ENCODE measurements around the gene CAMSAP1.

CAMSAP1 gene

DNA sequence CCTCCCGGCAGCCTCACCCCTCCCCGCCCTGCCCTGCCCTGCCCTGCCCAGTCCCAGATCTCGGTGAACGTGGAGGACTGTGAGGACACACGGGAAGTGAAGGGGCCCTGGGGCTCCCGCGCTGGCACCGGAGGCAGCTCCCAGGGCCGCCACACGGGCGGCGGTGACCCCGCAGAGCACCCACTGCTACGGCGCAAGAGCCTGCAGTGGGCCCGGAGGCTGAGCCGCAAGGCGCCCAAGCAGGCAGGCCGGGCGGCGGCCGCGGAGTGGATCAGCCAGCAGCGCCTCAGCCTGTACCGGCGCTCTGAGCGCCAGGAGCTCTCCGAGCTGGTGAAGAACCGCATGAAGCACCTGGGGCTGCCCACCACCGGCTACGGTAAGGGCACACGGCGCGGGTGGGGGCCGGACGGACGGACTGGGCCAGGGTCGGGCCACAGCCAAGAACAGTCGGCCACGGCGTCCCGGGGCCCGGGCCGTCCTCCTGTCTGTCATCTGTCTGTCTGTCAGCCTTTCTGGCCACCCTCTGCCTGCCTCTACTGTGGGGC lies 121.1 kb downstream of the CAMSAP1 start:
- no peak overlapping the region for H3K23ac ChIP-seq (ENCODE audit: low read length in 2 of 2)
- H4K8ac ChIP-seq (ENCODE audit: low read length), result no peak overlapping the region
- no peak overlapping the region for H3K27ac ChIP-seq (ENCODE audit: low read length, poor library complexity, severe bottlenecking)
- no peak overlapping the region for H2BK120ac ChIP-seq (ENCODE audit: low read depth, low read length)
- H3K18ac ChIP-seq (ENCODE audit: low read depth in 1 of 2, low read length in 2 of 2), result no peak overlapping the region
- peaks cover 4 to 45% of the 10 kb centered on the region in 2 experiments for H3K27me3 ChIP-seq (ENCODE audit: control insufficient read depth in 1 of 2, insufficient read depth in 1 of 2, low read length in 2 of 2)
- no peak overlapping the region for H2BK12ac ChIP-seq (ENCODE audit: low read length in 2 of 2)
- H3K36me3 ChIP-seq (ENCODE audit: control insufficient read depth in 1 of 2, insufficient read depth in 2 of 2, low read depth in 1 of 2, low read length in 2 of 2), result no peaks in the 10 kb centered on the region
- H2AK5ac ChIP-seq (ENCODE audit: low read length, severe bottlenecking), result no peak overlapping the region
- no peak for DNase-seq
- no peaks in the 10 kb centered on the region for H3K9me3 ChIP-seq (ENCODE audit: control insufficient read depth, low read length)
- H3K4me2 ChIP-seq (ENCODE audit: low read length, poor library complexity, severe bottlenecking), result no peak overlapping the region
- H4K91ac ChIP-seq (ENCODE audit: low read length), result no peak overlapping the region
- H2BK5ac ChIP-seq (ENCODE audit: low read depth, low read length, poor library complexity, severe bottlenecking), result no peak overlapping the region
- H3K4ac ChIP-seq (ENCODE audit: low read depth in 1 of 2, low read length in 2 of 2), result no peak overlapping the region
- H3K14ac ChIP-seq (ENCODE audit: low read length in 2 of 2), result no peak overlapping the region
- H3K9ac ChIP-seq (ENCODE audit: low read length), result no peak overlapping the region
- H3K4me3 ChIP-seq (ENCODE audit: insufficient read depth in 1 of 2, low read depth in 1 of 2, low read length in 2 of 2), result no peak overlapping the region
- WGBS, result 87% methylated on average over 44 of the region's 44 CpGs
- no peak overlapping the region for H2AFZ ChIP-seq (ENCODE audit: low read depth, low read length)
- H3K79me1 ChIP-seq (replicated peaks; ENCODE audit: low read length, poor library complexity, severe bottlenecking), result no peaks in the 10 kb centered on the region
- no peaks in the 10 kb centered on the region for H3K4me1 ChIP-seq (ENCODE audit: control insufficient read depth, insufficient read depth, low read depth, low read length)
- no peak overlapping the region for H2BK15ac ChIP-seq (ENCODE audit: low read depth, poor library complexity, severe bottlenecking)

- 86% methylated on average over 18 of the region's 22 CpGs for WGBS
- Histone ChIP-seq H3K14ac (ENCODE audit: low read length in 2 of 2) (no peak overlapping the region), H2AFZ (ENCODE audit: low read depth, low read length) (no peak overlapping the region), H3K9ac (ENCODE audit: low read length) (no peak overlapping the region), H2BK5ac (ENCODE audit: low read depth, low read length, poor library complexity, severe bottlenecking) (no peak overlapping the region), H3K36me3 (ENCODE audit: control insufficient read depth in 1 of 2, insufficient read depth in 2 of 2, low read depth in 1 of 2, low read length in 2 of 2) (no peaks in the 10 kb centered on the region), H2BK15ac (ENCODE audit: low read depth, poor library complexity, severe bottlenecking) (no peak overlapping the region), H2AK5ac (ENCODE audit: low read length, severe bottlenecking) (no peak overlapping the region), H3K23ac (ENCODE audit: low read length in 2 of 2) (no peak overlapping the region), H4K8ac (ENCODE audit: low read length) (no peak overlapping the region), H3K4me3 (ENCODE audit: insufficient read depth in 1 of 2, low read depth in 1 of 2, low read length in 2 of 2) (no peak overlapping the region), H3K27me3 (ENCODE audit: control insufficient read depth in 1 of 2, insufficient read depth in 1 of 2, low read length in 2 of 2) (peaks cover 4 to 43% of the 10 kb centered on the region in 2 experiments), H3K18ac (ENCODE audit: low read depth in 1 of 2, low read length in 2 of 2) (no peak overlapping the region), H3K27ac (ENCODE audit: low read length, poor library complexity, severe bottlenecking) (no peak overlapping the region), H2BK12ac (ENCODE audit: low read length in 2 of 2) (no peak overlapping the region), H3K79me1 (replicated peaks; ENCODE audit: low read length, poor library complexity, severe bottlenecking) (no peaks in the 10 kb centered on the region), H3K4me2 (ENCODE audit: low read length, poor library complexity, severe bottlenecking) (no peak overlapping the region), H4K91ac (ENCODE audit: low read length) (no peak overlapping the region), H3K4me1 (ENCODE audit: control insufficient read depth, insufficient read depth, low read depth, low read length) (no peaks in the 10 kb centered on the region), H3K9me3 (ENCODE audit: control insufficient read depth, low read length) (no peaks in the 10 kb centered on the region), H3K4ac (ENCODE audit: low read depth in 1 of 2, low read length in 2 of 2) (no peak overlapping the region), H2BK120ac (ENCODE audit: low read depth, low read length) (no peak overlapping the region)
- DNase-seq, result no peak
These were observed 122.3 kb downstream of the CAMSAP1 start for GRCh38 chr9:135785013-135785575.

- Histone ChIP-seq H3K23ac (ENCODE audit: low read length in 2 of 2) (no peak overlapping the region), H3K79me1 (replicated peaks; ENCODE audit: low read length, poor library complexity, severe bottlenecking) (no peaks in the 10 kb centered on the region), H3K4me2 (ENCODE audit: low read length, poor library complexity, severe bottlenecking) (no peak overlapping the region), H4K8ac (ENCODE audit: low read length) (no peak overlapping the region), H2AFZ (ENCODE audit: low read depth, low read length) (no peak overlapping the region), H3K9ac (ENCODE audit: low read length) (no peak overlapping the region), H3K4ac (ENCODE audit: low read depth in 1 of 2, low read length in 2 of 2) (no peak overlapping the region), H3K36me3 (ENCODE audit: control insufficient read depth in 1 of 2, insufficient read depth in 2 of 2, low read depth in 1 of 2, low read length in 2 of 2) (no peaks in the 10 kb centered on the region), H3K9me3 (ENCODE audit: control insufficient read depth, low read length) (no peaks in the 10 kb centered on the region), H2BK120ac (ENCODE audit: low read depth, low read length) (no peak overlapping the region), H2AK5ac (ENCODE audit: low read length, severe bottlenecking) (no peak overlapping the region), H2BK15ac (ENCODE audit: low read depth, poor library complexity, severe bottlenecking) (no peak overlapping the region), H3K14ac (ENCODE audit: low read length in 2 of 2) (no peak overlapping the region), H3K4me3 (ENCODE audit: insufficient read depth in 1 of 2, low read depth in 1 of 2, low read length in 2 of 2) (no peak overlapping the region), H2BK12ac (ENCODE audit: low read length in 2 of 2) (no peak overlapping the region), H3K27me3 (ENCODE audit: control insufficient read depth in 1 of 2, insufficient read depth in 1 of 2, low read length in 2 of 2) (peaks cover 4 to 43% of the 10 kb centered on the region in 2 experiments), H4K91ac (ENCODE audit: low read length) (no peak overlapping the region), H3K18ac (ENCODE audit: low read depth in 1 of 2, low read length in 2 of 2) (no peak overlapping the region), H3K27ac (ENCODE audit: low read length, poor library complexity, severe bottlenecking) (no peak overlapping the region), H3K4me1 (ENCODE audit: control insufficient read depth, insufficient read depth, low read depth, low read length) (no peaks in the 10 kb centered on the region), H2BK5ac (ENCODE audit: low read depth, low read length, poor library complexity, severe bottlenecking) (no peak overlapping the region)
- WGBS, result 89% methylated on average over 21 of the region's 30 CpGs
- no peak for DNase-seq
These were observed 123.7 kb downstream of the CAMSAP1 start for GRCh38 chr9:135783540-135784245.

DNA sequence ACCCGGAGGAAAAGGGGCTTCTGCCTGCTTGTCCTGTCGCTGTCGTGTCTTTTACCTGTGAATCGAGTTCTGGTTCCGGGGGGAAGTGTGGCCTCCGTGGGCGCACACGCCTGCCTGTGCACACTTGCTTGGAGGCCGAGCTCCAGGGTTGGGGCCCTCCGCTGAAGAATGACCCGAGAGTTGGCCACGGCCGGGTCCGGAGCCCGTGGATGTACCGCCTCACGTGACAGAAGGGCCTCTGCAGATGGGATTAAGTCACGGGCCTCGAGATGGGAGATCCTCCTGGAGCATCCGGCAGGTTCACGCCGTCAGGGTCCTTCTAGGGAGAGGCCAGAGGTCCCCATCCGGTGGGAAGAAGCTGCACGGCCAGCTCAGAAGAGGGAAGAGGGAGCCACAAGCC lies 124.4 kb downstream of the CAMSAP1 start:
- H3K27ac ChIP-seq (ENCODE audit: low read length, poor library complexity, severe bottlenecking), result no peak overlapping the region

More for the DNA sequence above, 124.4 kb downstream of the CAMSAP1 start:
- Histone ChIP-seq H4K91ac (ENCODE audit: low read length) (no peak overlapping the region), H3K79me1 (replicated peaks; ENCODE audit: low read length, poor library complexity, severe bottlenecking) (no peaks in the 10 kb centered on the region), H2BK12ac (ENCODE audit: low read length in 2 of 2) (no peak overlapping the region), H2AFZ (ENCODE audit: low read depth, low read length) (no peak overlapping the region), H3K27me3 (ENCODE audit: control insufficient read depth in 1 of 2, insufficient read depth in 1 of 2, low read length in 2 of 2) (peaks cover 4 to 38% of the 10 kb centered on the region in 2 experiments), H3K4me2 (ENCODE audit: low read length, poor library complexity, severe bottlenecking) (no peak overlapping the region), H4K8ac (ENCODE audit: low read length) (no peak overlapping the region), H3K9me3 (ENCODE audit: control insufficient read depth, low read length) (no peaks in the 10 kb centered on the region), H3K18ac (ENCODE audit: low read depth in 1 of 2, low read length in 2 of 2) (no peak overlapping the region), H2BK5ac (ENCODE audit: low read depth, low read length, poor library complexity, severe bottlenecking) (no peak overlapping the region), H3K23ac (ENCODE audit: low read length in 2 of 2) (no peak overlapping the region), H2BK120ac (ENCODE audit: low read depth, low read length) (no peak overlapping the region), H3K14ac (ENCODE audit: low read length in 2 of 2) (no peak overlapping the region), H3K9ac (ENCODE audit: low read length) (no peak overlapping the region), H3K4me3 (ENCODE audit: insufficient read depth in 1 of 2, low read depth in 1 of 2, low read length in 2 of 2) (no peak overlapping the region), H3K4me1 (ENCODE audit: control insufficient read depth, insufficient read depth, low read depth, low read length) (no peaks in the 10 kb centered on the region), H3K4ac (ENCODE audit: low read depth in 1 of 2, low read length in 2 of 2) (no peak overlapping the region), H2BK15ac (ENCODE audit: low read depth, poor library complexity, severe bottlenecking) (no peak overlapping the region), H3K36me3 (ENCODE audit: control insufficient read depth in 1 of 2, insufficient read depth in 2 of 2, low read depth in 1 of 2, low read length in 2 of 2) (no peaks in the 10 kb centered on the region), H2AK5ac (ENCODE audit: low read length, severe bottlenecking) (no peak overlapping the region)
- DNase-seq, result no peak
- WGBS, result 89% methylated on average over 24 of the region's 24 CpGs
